HG03439 (cell line): ENCODE measurements around the gene POU2F1.
"Not testable (repeated sequence)": the region's sequence is repeated elsewhere in the genome, so short reads cannot be mapped to it uniquely, and the experiment has no call there.

Experiments
- ATAC-seq: cut with Tn5 transposase; IDR thresholded peaks from one replicate; pipeline ENCODE4 v1.9.1; 2021; ENCODE audit warnings: mild to moderate bottlenecking, moderate library complexity; ENCODE audit not compliant: unreplicated experiment

The POU2F1 gene

DNA sequence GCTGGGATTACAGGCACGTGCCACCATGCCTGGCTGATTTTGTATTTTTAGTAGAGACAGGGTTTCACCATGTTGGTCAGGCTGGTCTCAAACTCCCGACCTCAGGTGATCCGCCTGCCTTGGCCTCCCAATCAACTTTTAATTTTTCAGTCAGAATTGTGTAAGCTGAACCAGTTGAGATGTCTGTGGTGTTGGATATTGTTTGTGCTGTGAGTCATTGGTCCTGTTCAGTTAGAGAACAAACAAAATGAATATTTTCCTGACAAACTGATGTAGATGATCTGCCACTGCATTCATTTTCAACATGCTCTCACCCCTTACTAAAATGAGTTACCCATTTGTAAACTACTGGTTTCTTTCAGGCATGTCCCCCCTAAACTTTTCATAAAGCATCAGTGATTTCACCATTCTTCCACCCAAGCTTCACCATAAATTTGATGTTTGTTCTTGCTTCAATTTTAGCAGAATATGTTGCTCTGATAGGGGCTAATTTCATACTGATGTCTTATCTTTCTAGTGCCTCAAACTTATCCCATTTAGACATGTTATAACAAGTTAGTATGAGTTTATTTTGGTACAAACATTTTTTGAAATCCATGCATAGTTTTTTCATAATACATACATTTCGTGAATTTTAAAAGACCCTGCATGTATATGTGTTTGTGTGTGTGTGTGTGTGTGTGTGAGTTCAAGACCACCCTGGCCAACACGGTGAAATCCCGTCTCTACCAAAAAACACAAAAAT, 15.2 kb upstream of the POU2F1 start:
- ATAC-seq: not testable (repeated sequence)

DNA sequence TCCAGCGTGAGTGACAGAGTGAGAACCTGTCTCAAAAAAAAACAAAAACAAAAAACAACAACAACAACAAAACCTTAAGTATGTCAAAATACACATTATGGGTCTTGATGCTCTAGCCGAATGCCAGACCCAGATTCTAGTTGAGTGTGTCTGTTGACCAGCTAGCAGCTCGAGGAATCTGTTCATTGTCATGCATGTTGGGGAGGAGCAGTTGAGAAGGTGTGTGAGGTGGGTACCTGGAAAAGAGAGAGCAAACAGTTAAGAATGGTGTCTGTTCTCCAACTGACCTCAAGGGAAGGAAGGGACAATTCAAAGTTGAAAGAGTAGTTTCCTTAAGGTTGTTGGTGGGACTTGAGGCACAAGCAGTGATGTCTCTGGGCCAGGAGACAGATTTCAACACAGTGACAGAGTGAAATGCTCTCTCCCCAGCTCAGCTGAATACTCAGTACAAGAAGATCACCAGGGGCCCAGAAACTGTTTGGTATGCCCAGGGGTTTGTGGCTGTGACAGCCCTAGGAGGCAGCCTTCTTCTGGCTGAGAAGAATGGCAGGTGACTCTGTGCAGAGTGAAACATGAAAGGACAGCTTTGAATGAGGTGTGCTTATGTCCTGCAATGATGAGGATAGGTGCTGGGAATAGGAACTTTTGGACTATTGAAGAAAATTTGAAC, 14.4 kb upstream of the POU2F1 start:
- ATAC-seq: no peak

DNA sequence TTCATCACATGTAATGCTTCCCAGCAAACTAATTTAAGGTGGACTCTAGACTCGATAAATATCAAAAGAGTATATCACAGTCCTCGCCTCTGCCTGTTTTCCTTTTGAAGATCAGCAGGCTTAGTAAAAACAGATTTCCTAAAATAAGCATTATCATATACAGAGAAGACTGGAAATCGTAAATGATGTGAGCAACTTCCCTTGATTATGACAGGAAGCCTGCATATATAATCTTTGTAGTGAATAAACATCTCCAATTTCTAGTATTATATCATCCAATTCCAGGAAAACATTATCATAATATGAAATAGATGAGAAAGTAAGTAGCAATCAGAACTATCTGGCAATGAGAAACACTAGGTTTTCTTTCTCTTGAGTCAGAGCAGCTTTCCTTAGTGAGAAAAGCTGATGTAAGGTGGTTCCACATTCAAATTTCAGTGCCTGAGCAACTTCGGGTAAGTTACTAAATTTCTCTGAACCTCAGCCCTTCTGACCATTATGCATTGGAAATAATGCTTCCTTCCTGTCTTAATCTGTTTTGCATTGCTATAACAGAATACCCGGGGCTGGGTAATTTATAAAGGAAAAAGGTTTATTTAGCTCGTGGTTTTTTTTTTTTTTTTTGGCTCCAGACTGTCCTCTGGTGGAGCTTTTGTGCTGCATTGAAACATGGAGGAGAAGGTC, 12.6 kb upstream of the POU2F1 start:
- no peak for ATAC-seq

DNA sequence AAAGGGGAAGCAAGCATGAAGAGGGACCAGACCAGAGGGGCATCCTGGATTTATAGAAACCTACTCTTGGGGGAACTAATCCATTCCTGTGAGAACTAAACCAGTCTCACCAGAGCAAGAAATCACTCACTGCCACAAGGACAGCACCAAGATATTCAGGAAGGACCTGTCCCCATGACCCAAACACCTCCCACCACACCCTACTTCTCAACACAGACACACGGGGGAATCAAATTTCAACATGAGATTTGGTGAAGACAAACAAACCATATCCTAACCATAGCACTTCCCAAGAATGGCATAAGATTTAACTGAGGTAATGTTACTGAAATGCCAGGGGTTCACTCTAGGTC, 12.1 kb upstream of the POU2F1 start:
- ATAC-seq: no peak

DNA sequence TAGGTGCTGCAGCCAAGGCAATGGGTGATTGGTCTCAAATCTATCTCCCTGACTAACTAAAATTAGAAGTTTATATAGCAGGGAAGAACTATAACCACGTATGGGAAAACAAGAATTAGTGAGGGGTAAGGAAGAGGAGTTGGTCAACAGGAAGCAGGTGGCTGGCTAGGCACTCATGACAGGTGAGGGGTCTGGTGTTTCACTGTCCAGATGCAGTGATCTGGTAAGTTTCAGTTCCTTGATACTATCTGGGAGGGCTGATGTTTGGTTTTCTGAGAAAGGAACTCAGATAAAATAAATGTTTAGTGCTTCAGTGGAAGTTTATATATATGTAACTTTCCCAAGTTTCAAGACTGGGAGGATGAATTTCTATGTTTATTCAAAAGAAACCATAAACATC, 11.6 kb upstream of the POU2F1 start:
- no peak for ATAC-seq

DNA sequence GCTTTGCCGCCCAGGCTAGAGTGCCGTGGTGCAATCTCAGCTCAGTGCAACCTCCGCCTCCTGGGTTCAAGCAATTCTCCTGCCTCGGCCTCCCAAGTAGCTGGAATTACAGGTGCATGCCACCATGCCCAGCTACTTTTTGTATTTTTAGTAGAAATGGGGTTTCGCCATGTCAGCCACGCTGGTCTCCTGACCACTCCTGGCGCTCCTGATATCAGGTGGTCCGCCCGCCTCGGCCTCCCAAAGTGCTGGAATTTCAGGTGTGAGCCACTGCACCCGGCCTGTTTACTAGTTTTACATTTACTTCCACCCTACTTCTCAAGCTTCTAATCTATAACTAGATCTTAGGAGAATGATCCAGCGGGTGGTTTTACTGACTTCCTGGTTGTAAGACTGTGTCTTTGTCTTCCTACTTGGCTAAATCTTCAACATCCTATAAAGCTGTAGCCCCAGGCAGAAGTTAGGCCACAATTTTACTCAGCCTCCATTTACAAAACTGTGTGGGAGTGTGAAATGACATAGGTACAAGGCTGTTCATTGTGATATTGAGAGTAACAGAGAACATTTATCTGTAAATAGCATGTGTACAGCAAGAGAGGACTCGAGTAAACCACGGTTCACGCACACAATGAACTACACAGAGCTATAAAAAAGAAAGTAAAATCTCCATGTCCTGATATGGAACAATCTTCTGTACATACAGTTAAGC, 9.6 kb upstream of the POU2F1 start:
- ATAC-seq: no peak

DNA sequence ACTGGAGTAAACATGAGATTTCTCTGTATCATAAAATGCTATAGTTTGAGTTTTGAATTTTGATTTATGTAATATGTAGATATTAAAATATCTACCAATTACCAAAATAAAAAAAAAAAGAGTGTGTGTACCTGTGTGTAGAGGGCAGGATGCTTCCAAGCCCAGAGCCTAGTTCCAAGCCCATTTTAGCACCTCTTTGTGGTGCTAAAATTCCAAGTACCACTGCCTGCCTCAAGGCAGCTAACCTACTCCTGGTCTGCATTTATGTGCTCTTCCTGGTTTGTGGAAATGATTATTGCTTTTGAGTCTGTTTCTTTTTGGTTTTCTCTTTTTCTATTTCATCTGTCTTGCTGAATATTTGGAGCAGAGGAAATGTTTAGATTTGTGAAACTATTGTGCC, 8.7 kb upstream of the POU2F1 start:
- no peak for ATAC-seq

DNA sequence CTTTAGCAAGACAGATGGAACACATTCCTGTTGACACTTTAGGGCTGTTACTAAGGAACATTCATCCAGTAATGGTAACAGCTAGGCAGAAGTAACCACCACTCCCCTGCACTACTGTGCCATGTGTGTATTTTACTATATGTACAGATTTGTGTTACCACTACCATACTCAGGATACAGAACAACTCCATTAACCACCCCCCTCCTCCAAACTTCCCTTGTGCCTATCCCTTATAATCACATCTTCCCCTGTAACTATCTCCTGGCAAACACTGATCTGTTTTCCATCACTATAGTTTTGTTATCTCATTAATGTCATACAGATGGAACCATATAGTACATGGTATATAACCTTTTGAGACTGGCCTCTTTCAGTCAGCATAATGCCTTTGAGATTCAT, 3.9 kb upstream of the POU2F1 start:
- ATAC-seq: no peak

DNA sequence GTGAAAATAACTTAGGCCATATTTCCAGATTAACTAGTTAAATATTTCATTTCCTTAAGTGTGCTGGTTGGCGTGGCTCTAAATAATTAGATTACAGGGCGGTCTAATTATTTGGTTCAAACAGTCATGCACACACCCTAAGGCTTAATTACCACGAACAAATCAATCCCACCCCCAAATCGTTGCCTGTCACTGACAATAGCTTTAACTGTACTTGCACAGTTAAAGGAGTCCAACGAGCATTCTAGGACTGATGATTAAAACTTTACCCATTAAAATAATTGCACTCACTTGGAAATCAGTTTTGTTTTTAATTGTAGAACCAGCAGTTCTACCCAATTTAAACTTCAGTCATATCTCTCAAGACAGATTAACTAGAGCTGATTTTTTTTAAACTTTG, 1.5 kb upstream of the POU2F1 start:
- ATAC-seq: no peak

DNA sequence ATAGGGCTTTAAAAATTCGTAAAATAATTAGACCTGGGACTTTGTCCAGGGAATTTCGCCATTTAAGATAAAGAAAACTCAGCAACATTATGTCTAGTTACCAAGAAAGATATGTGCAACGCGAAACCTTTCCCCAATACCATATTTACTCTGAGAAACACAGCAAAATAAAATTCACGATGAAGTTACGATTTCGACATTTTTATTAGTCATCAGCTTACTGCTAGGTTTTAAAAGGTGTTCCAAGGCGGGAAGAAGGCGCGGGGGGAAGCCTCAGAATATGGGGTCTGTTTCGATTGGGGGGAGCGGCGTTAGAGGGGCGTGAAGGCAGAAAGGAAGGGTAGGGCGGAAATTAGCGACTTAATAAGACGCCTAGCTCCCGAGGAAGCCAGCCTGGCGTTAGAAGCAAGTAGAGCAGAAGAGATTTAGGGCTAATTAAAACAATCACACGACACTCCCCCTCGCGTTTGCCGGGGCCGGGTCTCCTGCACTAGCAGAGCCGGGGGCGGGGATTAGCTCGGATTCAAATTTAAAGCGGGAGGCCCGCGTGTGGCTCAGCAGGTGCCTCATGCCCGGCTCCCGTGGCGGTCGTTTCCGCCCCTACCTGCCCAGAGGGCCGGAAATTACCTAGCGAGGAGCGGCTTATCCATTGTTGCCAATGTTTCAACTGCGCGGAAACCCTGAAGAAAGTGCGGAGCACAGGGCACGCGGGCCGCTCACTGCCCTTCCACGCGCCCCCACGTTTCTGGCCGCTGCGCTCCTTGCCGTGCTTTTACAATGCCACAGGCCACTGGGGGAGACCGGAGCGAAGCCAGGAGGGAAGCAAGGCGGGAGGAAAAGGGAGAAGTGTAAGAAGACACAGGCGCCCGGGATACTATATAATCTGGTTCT, 795 bp upstream of the POU2F1 start:
- peak; percentile 44 for ATAC-seq

DNA sequence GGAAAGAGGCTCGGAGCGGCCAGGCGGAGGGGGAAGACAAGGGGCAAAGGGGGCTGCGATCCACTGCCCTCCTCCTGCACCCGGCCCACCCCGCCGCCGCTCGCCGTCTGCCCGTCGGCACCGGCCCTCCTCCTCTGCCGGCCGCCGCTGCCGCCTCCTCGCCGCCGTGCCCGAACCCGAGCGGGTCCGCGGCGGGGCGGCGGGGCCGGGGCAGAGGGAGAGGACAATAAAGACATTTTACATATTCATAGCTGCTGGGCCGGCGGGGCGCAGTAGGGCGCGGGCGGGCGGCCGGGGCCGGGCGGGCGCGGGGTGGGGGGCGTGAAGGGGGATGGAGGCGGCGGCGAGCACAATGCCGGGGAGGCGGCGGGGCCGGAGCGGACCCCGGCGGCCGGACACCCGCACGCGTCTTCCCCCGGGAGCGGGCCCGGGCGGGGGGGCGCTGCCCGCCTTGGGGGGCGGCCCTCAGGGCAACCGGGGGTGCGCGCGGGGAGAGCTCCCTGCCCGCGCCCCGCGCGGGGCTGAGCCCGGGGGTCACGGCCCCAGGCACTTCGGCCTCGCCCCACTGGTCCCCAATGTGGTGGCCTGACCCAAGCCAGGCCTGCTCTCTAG, 546 bp downstream of the POU2F1 start:
- peak; percentile 11 for ATAC-seq

DNA sequence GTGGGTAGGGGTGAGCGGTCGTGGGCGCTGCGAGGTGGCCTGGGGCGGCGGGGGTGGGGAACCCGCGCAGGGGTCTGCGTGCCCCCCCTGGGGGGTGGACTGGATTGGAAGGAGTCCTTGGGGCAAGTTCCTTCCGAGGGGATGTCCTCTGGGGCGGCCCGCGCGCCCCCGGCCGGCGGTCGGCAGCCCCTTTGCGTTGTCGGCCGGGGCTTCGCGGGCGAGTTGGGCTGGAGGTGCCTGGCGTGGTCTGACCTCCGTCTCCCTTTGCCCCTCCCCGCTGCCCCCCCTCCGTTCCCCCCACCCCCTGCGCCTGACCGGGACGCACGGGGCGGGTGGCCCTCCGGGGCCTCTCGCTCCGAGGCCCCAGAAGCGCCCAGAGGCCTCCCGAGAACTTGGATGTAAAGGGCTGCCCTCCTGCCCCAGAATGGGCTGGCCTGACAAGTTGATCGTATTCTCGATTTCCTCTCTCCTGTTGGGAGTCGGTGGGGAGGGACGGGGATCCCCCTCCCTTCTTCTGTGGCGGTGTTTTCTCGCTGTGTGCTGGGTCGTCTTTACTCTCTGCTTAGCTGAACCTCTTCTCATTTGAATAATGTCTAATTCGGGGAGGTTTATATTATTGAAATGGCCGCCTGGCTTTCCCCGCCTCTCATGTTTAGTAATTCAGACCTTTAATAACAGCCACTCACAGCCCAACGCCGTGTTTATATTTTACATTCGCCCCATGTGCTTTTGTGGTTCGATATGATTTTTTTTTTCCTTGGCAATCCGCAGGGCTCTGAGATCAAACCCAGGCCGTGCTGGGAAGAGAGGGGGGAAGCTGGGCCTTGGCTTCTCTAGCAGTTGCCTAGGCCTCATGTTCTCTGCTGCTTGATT, 1.3 kb downstream of the POU2F1 start:
- peak; percentile 55 for ATAC-seq

DNA sequence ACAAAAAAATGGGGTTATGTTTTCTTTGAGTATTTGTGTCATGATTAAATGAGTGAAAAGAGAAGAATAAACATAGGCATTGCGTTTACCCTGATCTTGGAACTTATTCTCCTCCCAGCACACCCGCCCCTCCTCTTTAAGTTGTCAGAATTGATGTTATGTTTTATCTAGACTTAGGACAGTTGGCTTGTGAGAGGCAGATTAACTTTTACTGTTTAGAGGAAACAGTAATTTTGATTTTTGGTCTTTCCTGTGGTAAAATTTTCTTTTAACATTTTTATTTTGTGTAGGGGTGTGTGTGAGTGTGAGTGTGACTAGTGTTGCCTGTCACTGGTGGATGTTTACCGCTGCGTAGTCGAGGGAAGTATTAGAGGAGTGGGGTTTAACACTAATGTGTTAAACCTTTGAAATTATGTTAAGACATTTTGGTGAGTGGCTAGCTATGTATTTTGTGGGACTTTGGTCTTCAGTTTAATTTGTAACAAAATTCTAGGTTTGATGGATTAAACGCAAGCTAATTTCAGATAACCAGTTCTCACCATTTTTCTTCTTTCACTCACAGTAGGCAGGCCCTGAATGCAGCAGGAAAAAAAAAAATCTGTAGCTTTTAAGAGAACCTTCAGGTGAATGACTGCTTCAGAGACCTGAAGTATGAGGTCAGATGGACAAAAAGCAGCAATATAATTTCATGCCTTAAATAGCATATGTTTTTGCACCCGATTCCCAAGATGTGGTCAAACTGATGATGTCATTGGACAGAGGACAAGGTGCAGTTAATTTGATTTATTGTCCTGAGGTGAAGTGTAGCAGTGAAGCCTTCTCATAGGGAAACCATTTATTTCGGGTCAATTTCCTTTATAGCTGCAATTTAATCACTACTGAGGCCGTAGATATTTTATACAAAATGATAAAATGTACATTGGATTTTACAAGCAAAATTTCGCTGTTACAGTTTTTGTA, 2.7 kb downstream of the POU2F1 start:
- no peak for ATAC-seq

DNA sequence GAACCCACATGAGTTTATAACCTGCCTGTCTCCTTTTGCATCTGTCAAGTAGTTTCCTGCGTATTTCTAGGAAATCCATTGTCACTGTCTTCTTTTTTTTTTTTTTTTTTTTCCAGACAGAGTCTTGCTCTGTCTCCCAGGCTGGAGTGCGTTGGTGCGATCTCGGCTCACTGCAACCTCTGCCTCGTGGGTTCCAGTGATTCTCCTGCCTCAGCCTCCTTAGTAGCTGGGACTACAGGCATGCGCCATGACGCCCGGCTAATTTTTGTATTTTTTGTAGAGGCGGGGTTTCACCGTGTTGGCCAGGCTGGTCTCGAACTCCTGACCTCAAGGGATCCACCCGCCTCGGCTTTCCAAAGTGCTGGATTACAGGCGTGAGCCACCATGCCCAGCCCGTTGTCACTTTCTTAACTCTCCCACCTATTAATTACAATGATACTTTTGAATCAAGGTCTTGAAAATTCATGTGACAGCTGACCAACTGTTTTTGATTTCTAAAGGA, 4.1 kb downstream of the POU2F1 start:
- ATAC-seq: not testable (repeated sequence)

DNA sequence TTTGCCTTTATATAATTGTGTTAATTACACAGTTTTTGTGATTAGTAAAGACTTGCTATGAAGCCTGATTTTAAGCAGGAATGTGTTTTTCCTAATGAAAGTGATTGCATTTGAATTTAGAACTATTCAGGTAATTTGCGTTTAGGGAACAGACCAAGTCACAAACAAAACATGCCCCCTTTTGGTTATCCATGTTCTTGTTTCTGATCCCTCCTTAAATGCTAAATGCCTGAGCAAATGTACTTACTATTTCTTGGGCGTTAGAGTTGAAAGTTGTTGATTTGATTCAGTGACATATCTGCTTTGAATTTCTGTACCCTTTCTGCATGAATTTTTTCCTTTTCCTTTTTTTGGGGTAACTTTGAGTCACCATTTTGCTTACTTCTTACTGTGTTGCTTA, 5.2 kb downstream of the POU2F1 start:
- ATAC-seq: no peak

DNA sequence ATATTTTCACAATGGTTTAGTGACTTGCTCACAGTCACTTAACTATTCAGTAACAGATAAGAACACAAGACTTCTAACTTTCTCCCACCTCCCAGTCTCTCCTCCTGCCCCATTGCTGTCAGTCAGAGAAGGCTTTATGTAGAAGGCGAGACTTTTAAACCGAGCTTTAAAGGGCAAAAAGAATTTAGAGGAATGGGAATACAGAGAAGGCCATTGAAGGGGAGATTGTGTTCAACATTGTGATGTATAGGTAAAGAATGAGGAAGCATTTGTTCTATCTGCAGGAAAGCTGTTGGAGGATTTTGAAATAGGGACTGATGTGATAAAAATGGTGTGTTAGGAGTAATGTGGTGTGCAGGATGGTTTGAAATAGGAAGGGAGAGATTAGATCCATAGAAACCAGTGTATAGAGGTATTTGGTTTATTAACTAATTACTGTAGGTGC, 7.3 kb downstream of the POU2F1 start:
- ATAC-seq: no peak

DNA sequence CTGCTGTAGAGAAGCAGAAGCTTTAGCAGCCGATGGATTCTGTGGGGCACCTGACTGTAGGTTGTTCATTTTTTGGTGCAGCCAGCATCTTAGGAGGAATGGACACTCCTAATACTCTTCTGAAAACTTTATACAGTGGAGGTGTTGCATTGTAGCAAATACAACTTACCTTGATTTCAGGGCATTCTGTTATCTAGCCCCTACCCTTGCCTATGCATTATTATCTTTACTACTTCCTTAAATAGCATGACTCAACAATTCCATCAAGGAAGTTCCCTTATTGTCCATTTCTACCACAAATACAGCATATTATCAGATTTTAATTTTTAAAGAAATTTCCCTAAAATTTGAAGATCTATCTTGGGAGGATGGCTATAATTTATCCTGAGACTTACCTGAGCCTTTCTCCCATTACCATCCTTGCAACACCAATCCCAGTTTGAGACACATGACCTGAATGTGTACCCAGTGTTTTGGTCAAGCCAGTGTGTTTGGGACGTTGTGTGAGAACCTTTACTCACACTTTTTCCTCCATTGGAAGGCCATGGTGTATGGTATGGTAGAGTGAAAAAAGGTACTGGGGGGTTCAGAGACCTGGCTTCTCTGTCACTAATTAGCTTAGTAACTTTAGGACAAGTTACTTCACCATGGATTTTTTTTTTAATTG, 9.2 kb downstream of the POU2F1 start:
- no peak for ATAC-seq
